K562 (cell line): ENCODE results near the gene EGF.

Source experiments
- ATF4 ChIP-seq: fragments of 450-650 bp; formaldehyde crosslinking; IDR thresholded peaks from 2 replicates; pipeline ENCODE4 v1.4.0; 2022; ENCODE audit warnings: mild to moderate bottlenecking, moderate library complexity
- BRCA1 ChIP-seq, 2 experiments: fragments of 450-650 bp in 1 of 2; sonication (generic) in 1 of 2; formaldehyde crosslinking in 1 of 2; IDR thresholded peaks; 2 replicates each; pipeline versions ENCODE4 v1.5.0 to v1.6.1; 2017 to 2020; ENCODE audit warnings: mild to moderate bottlenecking in 1 of 2, missing genetic modification reagents in 1 of 2
- CC2D1A ChIP-seq: fragments of 450-650 bp; IDR thresholded peaks from 2 replicates; pipeline ENCODE4 v1.6.1; 2017; ENCODE audit warnings: mild to moderate bottlenecking
- CREB1 ChIP-seq, 2 experiments: sonication (generic) in 1 of 2; formaldehyde crosslinking in 1 of 2; IDR thresholded peaks; 2 replicates each; pipeline versions ENCODE4 v1.6.1 to v1.8.0; 2012 to 2022; ENCODE audit warnings: inconsistent platforms in 1 of 2, mild to moderate bottlenecking in 1 of 2, missing genetic modification reagents in 1 of 2, moderate library complexity in 1 of 2
- E2F6 ChIP-seq, 2 experiments: IDR thresholded peaks; 2 replicates each; pipeline ENCODE4 v1.6.1; 2011; ENCODE audit warnings: borderline replicate concordance in 1 of 2, control low read depth in 1 of 2, low read depth in 1 of 2, low read length in 1 of 2, mild to moderate bottlenecking in 1 of 2, mixed read lengths in 1 of 2, moderate library complexity in 1 of 2; ENCODE audit not compliant: insufficient read depth in 1 of 2, insufficient read length in 1 of 2, poor library complexity in 1 of 2, severe bottlenecking in 1 of 2; ENCODE audit errors: extremely low read depth in 1 of 2
- GTF2F1 ChIP-seq: IDR thresholded peaks from 2 replicates; pipeline ENCODE4 v1.6.1; 2011; ENCODE audit warnings: low read depth, low read length, improper control_type of control experiment
- KAT7 ChIP-seq: sonication (generic); formaldehyde crosslinking; IDR thresholded peaks from 2 replicates; pipeline ENCODE4 v1.8.0; 2022; ENCODE audit warnings: missing genetic modification reagents, mild to moderate bottlenecking, borderline replicate concordance
- KLF6 ChIP-seq: fragments of 250-450 bp; sonication (Bioruptor Pico); IDR thresholded peaks from 2 replicates; pipeline ENCODE4 v1.4.0; 2020; ENCODE audit warnings: mild to moderate bottlenecking, moderate library complexity, borderline replicate concordance
- NR2C2 ChIP-seq, 2 experiments: fragments of 200-800 bp in 1 of 2; sonication (Bioruptor generic) in 1 of 2; sonication (generic) in 1 of 2; formaldehyde crosslinking in 1 of 2; IDR thresholded peaks; 2 replicates each; pipeline versions ENCODE4 v1.6.1 to v1.8.0; 2016 to 2022; ENCODE audit warnings: mild to moderate bottlenecking in 1 of 2, missing compliant biosample characterization in 1 of 2, missing genetic modification characterization in 1 of 2, missing genetic modification reagents in 1 of 2
- TGIF2 ChIP-seq: sonication (generic); formaldehyde crosslinking; IDR thresholded peaks from 2 replicates; pipeline ENCODE4 v1.8.1; 2022; ENCODE audit warnings: mild to moderate bottlenecking, missing genetic modification reagents, moderate library complexity
- ZBED1 ChIP-seq: IDR thresholded peaks from 2 replicates; pipeline ENCODE4 v1.6.1; 2014
- TF ChIP-seq, protein P1 (sequence below), 3 experiments: IDR thresholded peaks in 2 of 3; conservative IDR thresholded peaks in 1 of 3; 2 replicates each; pipeline ENCODE4 v1.5.1; 2011 to 2012; ENCODE audit warnings: low read length in 3 of 3, mild to moderate bottlenecking in 3 of 3, control low read depth in 2 of 3, improper control_type of control experiment in 1 of 3, inconsistent platforms in 1 of 3, low read depth in 1 of 3, mixed read lengths in 1 of 3, moderate library complexity in 1 of 3; ENCODE audit not compliant: insufficient read depth in 2 of 3
- TF ChIP-seq, protein P2 (sequence below): sonication (generic); formaldehyde crosslinking; IDR thresholded peaks from 2 replicates; pipeline ENCODE4 v1.8.1; 2023; ENCODE audit warnings: missing genetic modification reagents, mild to moderate bottlenecking, borderline replicate concordance

DNA sequence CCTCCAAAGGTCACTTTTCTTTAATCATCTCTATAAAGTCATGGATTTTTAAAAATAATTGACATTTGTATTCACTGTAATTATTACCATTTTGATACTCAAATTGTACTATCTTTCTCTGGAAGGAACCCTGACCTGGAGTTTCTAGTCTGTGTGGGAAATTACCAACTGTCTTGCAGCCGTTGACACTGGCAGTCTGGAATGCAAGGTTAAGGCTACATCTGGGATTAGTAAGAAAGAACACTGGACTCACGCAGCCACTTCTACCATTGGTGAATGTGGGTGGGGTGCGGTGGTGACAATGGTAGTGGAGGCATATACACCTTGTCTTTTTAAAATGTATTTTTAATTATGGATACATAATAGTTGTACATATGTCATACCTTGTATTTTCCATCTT, 40.9 kb downstream of the EGF start:
- TF ChIP-seq, protein P1, sequence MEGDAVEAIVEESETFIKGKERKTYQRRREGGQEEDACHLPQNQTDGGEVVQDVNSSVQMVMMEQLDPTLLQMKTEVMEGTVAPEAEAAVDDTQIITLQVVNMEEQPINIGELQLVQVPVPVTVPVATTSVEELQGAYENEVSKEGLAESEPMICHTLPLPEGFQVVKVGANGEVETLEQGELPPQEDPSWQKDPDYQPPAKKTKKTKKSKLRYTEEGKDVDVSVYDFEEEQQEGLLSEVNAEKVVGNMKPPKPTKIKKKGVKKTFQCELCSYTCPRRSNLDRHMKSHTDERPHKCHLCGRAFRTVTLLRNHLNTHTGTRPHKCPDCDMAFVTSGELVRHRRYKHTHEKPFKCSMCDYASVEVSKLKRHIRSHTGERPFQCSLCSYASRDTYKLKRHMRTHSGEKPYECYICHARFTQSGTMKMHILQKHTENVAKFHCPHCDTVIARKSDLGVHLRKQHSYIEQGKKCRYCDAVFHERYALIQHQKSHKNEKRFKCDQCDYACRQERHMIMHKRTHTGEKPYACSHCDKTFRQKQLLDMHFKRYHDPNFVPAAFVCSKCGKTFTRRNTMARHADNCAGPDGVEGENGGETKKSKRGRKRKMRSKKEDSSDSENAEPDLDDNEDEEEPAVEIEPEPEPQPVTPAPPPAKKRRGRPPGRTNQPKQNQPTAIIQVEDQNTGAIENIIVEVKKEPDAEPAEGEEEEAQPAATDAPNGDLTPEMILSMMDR (IDR thresholded peaks at IDR 0.05 in 2 of 3, conservative IDR thresholded peaks at IDR 0.05 in 1 of 3; ENCODE audit: insufficient read depth in 2 of 3, low read depth in 1 of 3, low read length in 3 of 3): no peak
- TF ChIP-seq KLF6 (CRISPR knock-in tag) (no peak), ATF4 (no peak), TGIF2 (CRISPR knock-in tag) (no peak), KAT7 (no peak), BRCA1 (IDR thresholded peaks at IDR 0.05) (no peak), BRCA1 (CRISPR knock-in tag; IDR thresholded peaks at IDR 0.05) (no peak), NR2C2 (CRISPR knock-in tag; IDR thresholded peaks at IDR 0.05) (no peak), NR2C2 (tag; IDR thresholded peaks at IDR 0.05) (no peak), ZBED1 (no peak), GTF2F1 (no peak), CC2D1A (no peak), CREB1 (IDR thresholded peaks at IDR 0.05) (no peak), CREB1 (CRISPR knock-in tag; IDR thresholded peaks at IDR 0.05) (no peak), E2F6 (IDR thresholded peaks at IDR 0.05; ENCODE audit: borderline replicate concordance in 1 of 2, extremely low read depth in 1 of 2, insufficient read depth in 1 of 2, insufficient read length in 1 of 2, low read depth in 1 of 2, low read length in 1 of 2, poor library complexity in 1 of 2, severe bottlenecking in 1 of 2) (no peak)
- TF ChIP-seq, protein P2, sequence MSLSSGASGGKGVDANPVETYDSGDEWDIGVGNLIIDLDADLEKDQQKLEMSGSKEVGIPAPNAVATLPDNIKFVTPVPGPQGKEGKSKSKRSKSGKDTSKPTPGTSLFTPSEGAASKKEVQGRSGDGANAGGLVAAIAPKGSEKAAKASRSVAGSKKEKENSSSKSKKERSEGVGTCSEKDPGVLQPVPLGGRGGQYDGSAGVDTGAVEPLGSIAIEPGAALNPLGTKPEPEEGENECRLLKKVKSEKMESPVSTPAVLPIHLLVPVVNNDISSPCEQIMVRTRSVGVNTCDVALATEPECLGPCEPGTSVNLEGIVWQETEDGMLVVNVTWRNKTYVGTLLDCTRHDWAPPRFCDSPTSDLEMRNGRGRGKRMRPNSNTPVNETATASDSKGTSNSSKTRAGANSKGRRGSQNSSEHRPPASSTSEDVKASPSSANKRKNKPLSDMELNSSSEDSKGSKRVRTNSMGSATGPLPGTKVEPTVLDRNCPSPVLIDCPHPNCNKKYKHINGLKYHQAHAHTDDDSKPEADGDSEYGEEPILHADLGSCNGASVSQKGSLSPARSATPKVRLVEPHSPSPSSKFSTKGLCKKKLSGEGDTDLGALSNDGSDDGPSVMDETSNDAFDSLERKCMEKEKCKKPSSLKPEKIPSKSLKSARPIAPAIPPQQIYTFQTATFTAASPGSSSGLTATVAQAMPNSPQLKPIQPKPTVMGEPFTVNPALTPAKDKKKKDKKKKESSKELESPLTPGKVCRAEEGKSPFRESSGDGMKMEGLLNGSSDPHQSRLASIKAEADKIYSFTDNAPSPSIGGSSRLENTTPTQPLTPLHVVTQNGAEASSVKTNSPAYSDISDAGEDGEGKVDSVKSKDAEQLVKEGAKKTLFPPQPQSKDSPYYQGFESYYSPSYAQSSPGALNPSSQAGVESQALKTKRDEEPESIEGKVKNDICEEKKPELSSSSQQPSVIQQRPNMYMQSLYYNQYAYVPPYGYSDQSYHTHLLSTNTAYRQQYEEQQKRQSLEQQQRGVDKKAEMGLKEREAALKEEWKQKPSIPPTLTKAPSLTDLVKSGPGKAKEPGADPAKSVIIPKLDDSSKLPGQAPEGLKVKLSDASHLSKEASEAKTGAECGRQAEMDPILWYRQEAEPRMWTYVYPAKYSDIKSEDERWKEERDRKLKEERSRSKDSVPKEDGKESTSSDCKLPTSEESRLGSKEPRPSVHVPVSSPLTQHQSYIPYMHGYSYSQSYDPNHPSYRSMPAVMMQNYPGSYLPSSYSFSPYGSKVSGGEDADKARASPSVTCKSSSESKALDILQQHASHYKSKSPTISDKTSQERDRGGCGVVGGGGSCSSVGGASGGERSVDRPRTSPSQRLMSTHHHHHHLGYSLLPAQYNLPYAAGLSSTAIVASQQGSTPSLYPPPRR (CRISPR knock-in tag): no peak
